Lower lobe of right lung (tissue), 2 donors: ENCODE measurements around the gene ARHGEF11. TPM values are rescaled to one million over a fixed set of nuclear protein-coding genes. Genes with fewer than 3 reads are reported as not detected.

Source experiments
- ATAC-seq, 2 donors: fragments of 200-7000 bp; cut with Tn5 transposase; one replicate each; pipeline ENCODE4 v1.9.1; 2020 to 2022; ENCODE audit warnings: mild to moderate bottlenecking in 2 of 2, moderate library complexity in 2 of 2
- DNase-seq: peaks from one replicate; pipeline ENCODE4 v3.0.0-alpha.2; 2020
- H3K27ac ChIP-seq: fragments of 200-600 bp; one replicate; pipeline ENCODE4 v1.8.0; 2022
- H3K27me3 ChIP-seq: fragments of 200-600 bp; one replicate; pipeline ENCODE4 v1.8.0; 2022; ENCODE audit warnings: low read depth
- H3K36me3 ChIP-seq: fragments of 200-600 bp; one replicate; pipeline ENCODE4 v1.8.0; 2022; ENCODE audit warnings: mild to moderate bottlenecking
- H3K4me1 ChIP-seq: fragments of 200-600 bp; one replicate; pipeline ENCODE4 v1.8.0; 2022
- H3K4me3 ChIP-seq: fragments of 200-600 bp; one replicate; pipeline ENCODE4 v1.8.0; 2022; ENCODE audit warnings: mild to moderate bottlenecking
- H3K9me3 ChIP-seq: fragments of 200-600 bp; one replicate; pipeline ENCODE4 v1.8.0; 2022
- CTCF ChIP-seq: fragments of 200-600 bp; IDR thresholded peaks from one replicate; pipeline ENCODE4 v1.8.0; 2022; ENCODE audit warnings: antibody characterized with exemption, mild to moderate bottlenecking
- intact Hi-C: fragments of 100-400 bp; cut with DNase I; formaldehyde crosslinking; loops from one replicate; pipeline ENCODE4 v1.11.0; 2022
- total RNA-seq: library from RNA; stranded (reverse); fragmentation: NEBNext Ultra II Directional; extraction: Animal tissue kit (Norgen Biotek cat#: 25700); gene quantifications from one replicate; pipeline ENCODE4 v1.2.1, GENCODE V29; 2021
- donor health status: DM: no; HTN: yes; CAD: no; lungs with severe emphysema.

The ARHGEF11 gene
- total RNA-seq, 1 donor from 2014 or later: 54.5 TPM

DNA sequence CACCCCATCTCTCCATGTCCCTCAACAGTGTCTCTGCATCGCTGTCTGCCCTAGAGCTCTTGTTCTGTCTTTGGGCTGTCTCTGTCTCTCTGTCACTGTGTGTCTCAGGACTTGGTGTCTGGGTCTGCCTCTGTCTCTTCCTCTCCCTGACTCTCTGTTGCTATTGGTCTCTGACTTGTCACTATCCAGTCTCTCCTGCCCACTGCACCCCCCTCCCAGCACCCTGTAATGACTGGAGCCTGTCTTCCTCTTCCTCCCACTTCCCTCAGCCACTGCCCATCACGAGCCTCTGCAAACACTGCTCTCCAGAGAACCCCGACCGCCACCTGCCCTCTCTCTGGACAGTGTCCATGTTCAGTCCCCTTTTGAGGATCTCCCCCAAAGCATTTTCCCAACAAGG lies 139.9 kb downstream of the ARHGEF11 start:
- no peak for ATAC-seq
- TF ChIP-seq CTCF: no peak
- intact Hi-C loops: no loop called here
- Histone ChIP-seq H3K27ac (no peak overlapping the region), H3K9me3 (no peaks in the 10 kb centered on the region), H3K4me1 (peaks cover 18% of the 10 kb centered on the region), H3K36me3 (peaks cover 30% of the 10 kb centered on the region), H3K27me3 (peaks cover 10% of the 10 kb centered on the region), H3K4me3 (no peak overlapping the region)
- DNase-seq: peak; percentile 33

DNA sequence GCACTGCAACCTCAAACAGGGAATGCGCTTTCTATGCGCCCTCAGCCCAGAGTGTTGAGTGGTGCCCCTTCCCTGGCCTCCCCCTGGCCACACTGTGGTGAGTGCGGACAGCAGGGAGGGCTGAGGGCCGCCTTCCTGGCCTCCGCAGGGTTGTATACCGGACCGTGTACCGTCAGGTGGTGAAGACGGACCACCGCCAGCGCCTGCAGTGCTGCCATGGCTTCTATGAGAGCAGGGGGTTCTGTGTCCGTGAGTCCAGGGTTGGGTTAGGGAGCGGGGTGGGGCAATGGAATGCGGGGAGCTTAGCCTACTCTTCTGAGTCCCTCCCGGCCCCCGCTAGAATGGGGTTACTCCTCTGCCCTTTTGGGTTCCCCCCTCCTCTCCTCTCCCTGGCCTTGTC lies 140.4 kb downstream of the ARHGEF11 start:
- no peak overlapping the region for H3K27ac ChIP-seq
- H3K9me3 ChIP-seq: no peaks in the 10 kb centered on the region
- H3K36me3 ChIP-seq: peaks cover 28% of the 10 kb centered on the region
- DNase-seq (peak; percentile 33), ATAC-seq (no peak)
- intact Hi-C loops: no loop called here
- H3K4me1 ChIP-seq: peaks cover 23% of the 10 kb centered on the region
- H3K27me3 ChIP-seq: peaks cover 10% of the 10 kb centered on the region
- H3K4me3 ChIP-seq: no peak overlapping the region
- TF ChIP-seq CTCF: no peak

- Histone ChIP-seq H3K36me3 (peaks cover 20% of the 10 kb centered on the region), H3K4me3 (no peak overlapping the region), H3K27ac (no peak overlapping the region), H3K27me3 (peaks cover 3% of the 10 kb centered on the region), H3K4me1 (peaks cover 30% of the 10 kb centered on the region), H3K9me3 (no peaks in the 10 kb centered on the region)
- TF ChIP-seq CTCF: no peak
- no peak for ATAC-seq
- peak; percentile 36 for DNase-seq
- intact Hi-C loops: no loop called here
Observed at GRCh38 chr1:156904187-156904959, 141.2 kb downstream of the ARHGEF11 start.

DNA sequence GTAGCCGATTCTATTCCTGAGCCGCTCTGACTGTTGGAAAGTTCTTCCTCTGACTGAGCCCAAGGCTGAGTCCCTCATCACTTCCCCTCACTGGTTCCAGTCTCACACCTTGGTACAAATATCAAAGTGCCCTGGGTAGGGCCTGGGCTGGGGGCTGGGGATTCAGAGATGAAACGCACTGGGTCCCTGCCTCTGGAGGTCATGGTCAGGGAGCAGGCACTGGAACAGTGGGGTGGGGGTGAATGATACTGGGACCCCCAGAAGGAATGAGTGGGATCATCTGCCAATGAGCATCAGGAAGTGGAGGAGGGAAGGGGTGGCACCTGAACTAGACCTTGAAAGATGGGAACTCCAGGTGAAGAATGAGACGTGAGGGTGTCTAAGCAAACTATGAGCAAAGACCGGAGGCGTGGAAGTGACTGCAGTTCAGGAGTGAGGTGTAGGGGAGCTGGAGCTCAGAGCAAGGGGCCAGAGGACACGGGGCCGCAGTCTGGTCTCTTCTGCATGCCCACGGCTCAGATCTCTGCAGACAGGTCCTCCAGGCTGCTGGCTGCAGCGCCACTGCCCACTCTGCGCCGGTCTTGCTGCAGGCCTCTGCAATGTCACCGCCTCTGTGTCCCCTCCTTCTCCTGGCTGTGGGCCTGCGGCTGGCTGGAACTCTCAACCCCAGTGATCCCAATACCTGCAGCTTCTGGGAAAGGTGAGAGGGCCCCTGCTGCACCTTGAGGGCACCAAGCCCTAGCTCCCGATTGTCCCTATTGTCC lies 142.0 kb downstream of the ARHGEF11 start:
- no peak overlapping the region for H3K4me3 ChIP-seq
- peak; percentile 39 for DNase-seq
- no peak overlapping the region for H3K27ac ChIP-seq
- ATAC-seq: no peak
- intact Hi-C loops: no loop called here
- H3K9me3 ChIP-seq: no peaks in the 10 kb centered on the region
- peaks cover 14% of the 10 kb centered on the region for H3K36me3 ChIP-seq
- TF ChIP-seq CTCF: no peak
- no peaks in the 10 kb centered on the region for H3K27me3 ChIP-seq
- peaks cover 39% of the 10 kb centered on the region for H3K4me1 ChIP-seq

GRCh38 chr1:156901966-156902915 lies 143.3 kb downstream of the ARHGEF11 start:
- no peak for TF ChIP-seq CTCF
- H3K4me3 ChIP-seq: no peak overlapping the region
- intact Hi-C loops: no loop called here
- H3K27ac ChIP-seq: no peak overlapping the region
- peak; percentile 28 for DNase-seq
- no peaks in the 10 kb centered on the region for H3K27me3 ChIP-seq
- peaks cover 14% of the 10 kb centered on the region for H3K36me3 ChIP-seq
- H3K9me3 ChIP-seq: no peaks in the 10 kb centered on the region
- peaks cover 48% of the 10 kb centered on the region for H3K4me1 ChIP-seq
- ATAC-seq: no peak
